ENCODE results near the gene AREG. TPM values are rescaled to one million over a fixed set of nuclear protein-coding genes. Genes with fewer than 3 reads are reported as not detected.

The AREG gene
- total and polyA plus RNA-seq, 2 of the 4 experiments (the other 2 are of a cell fraction), result 0.17 to 0.18 TPM

- no peaks in the 10 kb centered on the region for H3K36me3 ChIP-seq (ENCODE audit: control insufficient read depth, insufficient read depth, low read length)
- H3K27ac ChIP-seq (ENCODE audit: insufficient read depth, low read length), result no peak overlapping the region
- H3K18ac ChIP-seq (ENCODE audit: low read depth, low read length), result no peak overlapping the region
- H3K27me3 ChIP-seq (ENCODE audit: control insufficient read depth, insufficient read depth, low read length), result no peaks in the 10 kb centered on the region
- no peaks in the 10 kb centered on the region for H3K79me1 ChIP-seq (ENCODE audit: low read depth in 1 of 2, low read length in 2 of 2)
- H2BK20ac ChIP-seq (ENCODE audit: low read depth, low read length), result no peak overlapping the region
- H2BK120ac ChIP-seq (ENCODE audit: low read depth, low read length), result no peak overlapping the region
- H3K56ac ChIP-seq (ENCODE audit: extremely low read depth, insufficient read depth, low read length), result no peak overlapping the region
- no peak overlapping the region for H3K4ac ChIP-seq (ENCODE audit: low read depth, low read length)
- H3K4me1 ChIP-seq (ENCODE audit: control insufficient read depth, insufficient read depth, low read length), result peaks cover 5% of the 10 kb centered on the region; the same call in 1 of the 2 replicates
- DNase-seq, result no peak
- H3K9ac ChIP-seq (ENCODE audit: low read depth, low read length), result no peak overlapping the region
- intact Hi-C loops (cut with micrococcal nuclease) (no loop called here), dilution Hi-C loops (cut with HindIII; ENCODE audit: low sequenced_read_pairs, unreplicated experiment) (no loop called here), in situ Hi-C loops (cut with MboI; ENCODE audit: low sequenced_read_pairs) (no loop called here)
- WGBS, 2 experiments (ENCODE audit: extremely low coverage in 2 of 2, insufficient read length in 1 of 2), result no CpG with 5 or more reads among the region's 1 CpG
- H3K4me2 ChIP-seq (ENCODE audit: low read depth, low read length), result no peak overlapping the region
- no peak overlapping the region for H2AK9ac ChIP-seq (replicated peaks; ENCODE audit: low read depth, low read length, poor library complexity)
- no peak for ATAC-seq (ENCODE audit: low read depth)
- no peak overlapping the region for H4K91ac ChIP-seq (ENCODE audit: insufficient read depth, low read depth, low read length)
- H3K9me1 ChIP-seq (ENCODE audit: insufficient read depth, low read length), result peaks cover 4% of the 10 kb centered on the region; the same call in 1 of the 2 replicates
- no peak overlapping the region for H2AFZ ChIP-seq (replicated peaks; ENCODE audit: low read length, poor library complexity)
- no peak overlapping the region for H2BK5ac ChIP-seq (ENCODE audit: low read depth, low read length, poor library complexity, severe bottlenecking)
- no peak overlapping the region for H2AK5ac ChIP-seq (ENCODE audit: low read depth, low read length)
- H2BK15ac ChIP-seq (ENCODE audit: low read depth, low read length), result no peak overlapping the region
- no peak overlapping the region for H3K14ac ChIP-seq (replicated peaks; ENCODE audit: low read depth, low read length)
- H4K5ac ChIP-seq (ENCODE audit: low read depth, low read length), result no peak overlapping the region
- H3K9me3 ChIP-seq (ENCODE audit: control insufficient read depth, insufficient read depth, low read length), result no peaks in the 10 kb centered on the region
- no peaks in the 10 kb centered on the region for H4K20me1 ChIP-seq (ENCODE audit: insufficient read depth, low read length)
- no peak overlapping the region for H3K23ac ChIP-seq (ENCODE audit: low read depth, low read length)
- no peak overlapping the region for H4K8ac ChIP-seq (ENCODE audit: low read depth in 2 of 2, low read length in 2 of 2)
- TF ChIP-seq RFX5 (IDR thresholded peaks at IDR 0.05; ENCODE audit: low read depth, low read length) (no peak), CEBPB (IDR thresholded peaks at IDR 0.05; ENCODE audit: low read depth, low read length) (no peak), CTCF (conservative IDR thresholded peaks at IDR 0.05; ENCODE audit: low read depth, low read length) (no peak), SMC3 (IDR thresholded peaks at IDR 0.05; ENCODE audit: low read depth, low read length) (no peak), CHD1 (IDR thresholded peaks at IDR 0.05; ENCODE audit: low read depth, low read length) (no peak), USF2 (IDR thresholded peaks at IDR 0.05; ENCODE audit: low read depth, low read length) (no peak)
- ChIA-PET POLR2A (ENCODE audit: unreplicated experiment) (no interaction called here), CTCF (no interaction called here)
- H3K4me3 ChIP-seq (ENCODE audit: insufficient read depth, low read depth, low read length), result no peak overlapping the region
- BruUV-seq (replicated peaks), result no TSS peak
Observed at GRCh38 chr4:74479009-74479408, 34.1 kb downstream of the AREG start.

All from IMR-90 (cell line).